Peyer's patch (tissue), 4 donors: ENCODE measurements around the gene SFT2D2.

Source experiments
- POLR2A ChIP-seq, 2 donors: fragments of 450-650 bp; IDR thresholded peaks; one replicate each; pipeline ENCODE4 v1.5.1; 2017; ENCODE audit warnings: antibody characterized with exemption in 2 of 2, mild to moderate bottlenecking in 2 of 2, moderate library complexity in 2 of 2
- TF ChIP-seq, protein P1 (sequence below), 6 experiments: fragments of 450-650 bp in 4 of 6; fragments of 200-600 bp in 2 of 6; sonication (generic) in 1 of 6; IDR thresholded peaks; one replicate each; pipeline ENCODE4 v1.5.1; 2017 to 2019; ENCODE audit warnings: antibody characterized with exemption in 6 of 6, mild to moderate bottlenecking in 3 of 6, moderate library complexity in 1 of 6

DNA sequence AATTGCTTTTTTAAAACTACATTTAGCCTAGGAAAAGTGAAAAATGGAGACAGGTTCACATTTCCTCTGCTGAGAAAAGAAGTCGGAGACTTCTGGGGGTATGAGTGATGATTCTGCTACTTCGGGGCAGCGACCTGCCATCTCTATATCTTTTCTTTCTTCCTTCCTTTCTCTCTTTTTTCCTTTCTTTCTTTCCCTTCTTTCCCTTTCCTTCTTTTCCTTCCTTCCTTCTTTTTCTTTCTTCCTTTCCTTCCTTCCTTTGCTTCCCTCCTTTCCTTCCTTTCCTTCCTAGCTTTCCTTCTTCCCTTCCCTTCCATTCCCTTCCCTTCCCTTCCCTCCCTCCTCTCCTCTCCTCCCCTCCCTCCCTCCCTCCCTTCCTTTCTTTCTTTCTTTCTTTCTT lies 72.6 kb downstream of the SFT2D2 start:
- TF ChIP-seq, protein P1, sequence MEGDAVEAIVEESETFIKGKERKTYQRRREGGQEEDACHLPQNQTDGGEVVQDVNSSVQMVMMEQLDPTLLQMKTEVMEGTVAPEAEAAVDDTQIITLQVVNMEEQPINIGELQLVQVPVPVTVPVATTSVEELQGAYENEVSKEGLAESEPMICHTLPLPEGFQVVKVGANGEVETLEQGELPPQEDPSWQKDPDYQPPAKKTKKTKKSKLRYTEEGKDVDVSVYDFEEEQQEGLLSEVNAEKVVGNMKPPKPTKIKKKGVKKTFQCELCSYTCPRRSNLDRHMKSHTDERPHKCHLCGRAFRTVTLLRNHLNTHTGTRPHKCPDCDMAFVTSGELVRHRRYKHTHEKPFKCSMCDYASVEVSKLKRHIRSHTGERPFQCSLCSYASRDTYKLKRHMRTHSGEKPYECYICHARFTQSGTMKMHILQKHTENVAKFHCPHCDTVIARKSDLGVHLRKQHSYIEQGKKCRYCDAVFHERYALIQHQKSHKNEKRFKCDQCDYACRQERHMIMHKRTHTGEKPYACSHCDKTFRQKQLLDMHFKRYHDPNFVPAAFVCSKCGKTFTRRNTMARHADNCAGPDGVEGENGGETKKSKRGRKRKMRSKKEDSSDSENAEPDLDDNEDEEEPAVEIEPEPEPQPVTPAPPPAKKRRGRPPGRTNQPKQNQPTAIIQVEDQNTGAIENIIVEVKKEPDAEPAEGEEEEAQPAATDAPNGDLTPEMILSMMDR (IDR thresholded peaks at IDR 0.05): no peak
- no peak for TF ChIP-seq POLR2A (IDR thresholded peaks at IDR 0.05)
